A549 (cell line): ENCODE measurements around the gene LCOR. TPM values are rescaled to one million over a fixed set of nuclear protein-coding genes. Genes with fewer than 3 reads are reported as not detected.
"Not testable (repeated sequence)": the region's sequence is repeated elsewhere in the genome, so short reads cannot be mapped to it uniquely, and the experiment has no call there.

Experiments used
- ATAC-seq, 2 experiments: fragments of 200-7000 bp in 1 of 2; fragments of >200 bp in 1 of 2; cut with Nextera tagmentation in 1 of 2; cut with Tn5 transposase in 1 of 2; 3 replicates each; pipeline versions ENCODE4 v1.8.0 to v1.9.1; 2018 to 2020; ENCODE audit warnings: mild to moderate bottlenecking in 1 of 2, moderate library complexity in 1 of 2
- CTCF ChIA-PET: fragments of 300-600 bp; sonication (Branson Sonifier 250); formaldehyde crosslinking; extraction: SDS; loops from one replicate; lab custom pipeline; 2021; ENCODE audit warnings: antibody characterized with exemption, inconsistent platforms; lab: Yijun Ruan, JAX
- POLR2A ChIA-PET: fragments of 350-600 bp; formaldehyde crosslinking; extraction: SDS; loops from one replicate; lab custom pipeline; 2021; ENCODE audit warnings: antibody characterized with exemption, inconsistent platforms; lab: Yijun Ruan, JAX
- DNase-seq, 2 experiments: peaks; one replicate each; pipeline versions ENCODE4 v3.0.0 to v3.0.0-alpha.2; 2011 to 2016; ENCODE audit warnings: low read depth in 1 of 2, low spot score in 1 of 2
- FAIRE-seq: peaks from 2 replicates; lab custom pipeline; 2011; peaks lifted over from hg19 to GRCh38; lab: Jason Lieb, UNC
- H3K27ac ChIP-seq, 2 experiments: fragments of >200 bp; sonication (Bioruptor Twin); formaldehyde crosslinking; 3 replicates each; pipeline ENCODE4 v1.5.1; 2016 to 2017
- H3K4me1 ChIP-seq: fragments of >200 bp; sonication (Bioruptor Twin); formaldehyde crosslinking; 3 replicates; pipeline ENCODE4 v1.6.1; 2016
- H3K4me2 ChIP-seq: fragments of >200 bp; sonication (Bioruptor Twin); formaldehyde crosslinking; 3 replicates; pipeline ENCODE4 v1.6.1; 2016
- H3K4me3 ChIP-seq: fragments of >200 bp; sonication (Bioruptor Twin); formaldehyde crosslinking; 3 replicates; pipeline ENCODE4 v1.5.1; 2016
- H3K9me3 ChIP-seq: fragments of >200 bp; sonication (Bioruptor Twin); formaldehyde crosslinking; 3 replicates; pipeline ENCODE4 v1.6.1; 2016
- CBX2 ChIP-seq: fragments of 200-600 bp; sonication (generic); IDR thresholded peaks from 2 replicates; pipeline ENCODE4 v1.6.1; 2016; ENCODE audit warnings: low read depth, mild to moderate bottlenecking, borderline replicate concordance
- CHD4 ChIP-seq: fragments of 200-600 bp; sonication (generic); IDR thresholded peaks from 2 replicates; pipeline ENCODE4 v1.6.1; 2016; ENCODE audit warnings: antibody characterized with exemption, mild to moderate bottlenecking, borderline replicate concordance
- EP300 ChIP-seq, 2 experiments: fragments of >200 bp; sonication (Bioruptor Twin); formaldehyde crosslinking; IDR thresholded peaks; 2 replicates in 1 of 2; 3 replicates in 1 of 2; pipeline ENCODE4 v1.6.1; 2016 to 2017
- FOSB ChIP-seq: fragments of 250-450 bp; sonication (Bioruptor Pico); IDR thresholded peaks from 2 replicates; pipeline ENCODE4 v1.5.0; 2020; ENCODE audit warnings: mild to moderate bottlenecking, moderate library complexity
- FOSL2 ChIP-seq, 2 experiments: fragments of 450-650 bp in 1 of 2; fragments of >200 bp in 1 of 2; sonication (Bioruptor Twin) in 1 of 2; formaldehyde crosslinking; IDR thresholded peaks; 2 replicates each; pipeline versions ENCODE4 v1.5.0 to v1.6.1; 2016 to 2020; ENCODE audit warnings: mild to moderate bottlenecking in 1 of 2, moderate library complexity in 1 of 2
- FOXS1 ChIP-seq: fragments of 250-450 bp; sonication (Bioruptor Pico); IDR thresholded peaks from 2 replicates; pipeline ENCODE4 v1.5.0; 2020; ENCODE audit warnings: mild to moderate bottlenecking, moderate library complexity
- HEYL ChIP-seq: fragments of 250-450 bp; sonication (Bioruptor Pico); IDR thresholded peaks from 2 replicates; pipeline ENCODE4 v1.8.0; 2021; ENCODE audit warnings: mild to moderate bottlenecking, moderate library complexity
- HOXB5 ChIP-seq: fragments of 250-450 bp; sonication (Bioruptor Pico); IDR thresholded peaks from 2 replicates; pipeline ENCODE4 v1.5.0; 2020; ENCODE audit warnings: mild to moderate bottlenecking, moderate library complexity
- JUN ChIP-seq, 2 experiments: fragments of >200 bp; sonication (Bioruptor Twin); formaldehyde crosslinking; IDR thresholded peaks; 2 replicates in 1 of 2; 3 replicates in 1 of 2; pipeline ENCODE4 v1.6.1; 2016 to 2017
- KDM1A ChIP-seq: fragments of 200-600 bp; sonication (generic); IDR thresholded peaks from 2 replicates; pipeline ENCODE4 v1.6.1; 2016; ENCODE audit warnings: low read depth, mild to moderate bottlenecking
- MAZ ChIP-seq: fragments of 150-350 bp; IDR thresholded peaks from 2 replicates; pipeline ENCODE4 v1.6.1; 2014; ENCODE audit warnings: antibody characterized with exemption, low read depth, low read length, borderline replicate concordance
- NFE2L2 ChIP-seq: fragments of 150-350 bp; conservative IDR thresholded peaks from 2 replicates; pipeline ENCODE4 v1.6.1; 2014; ENCODE audit warnings: low read length
- NPAS2 ChIP-seq: fragments of 250-450 bp; sonication (Bioruptor Pico); IDR thresholded peaks from 2 replicates; pipeline ENCODE4 v1.8.0; 2022; ENCODE audit warnings: mild to moderate bottlenecking, moderate library complexity, borderline replicate concordance
- POLR2A ChIP-seq: IDR thresholded peaks from 2 replicates; pipeline ENCODE4 v1.6.1; 2012; ENCODE audit warnings: mild to moderate bottlenecking, low read length
- POLR2AphosphoS2 ChIP-seq: conservative IDR thresholded peaks from 2 replicates; pipeline ENCODE4 v1.6.1; 2012; ENCODE audit warnings: low read length, improper control_type of control experiment, inconsistent platforms
- RAD21 ChIP-seq, 2 experiments: fragments of >200 bp in 1 of 2; sonication (Bioruptor Twin) in 1 of 2; formaldehyde crosslinking in 1 of 2; IDR thresholded peaks in 1 of 2; conservative IDR thresholded peaks in 1 of 2; 2 replicates in 1 of 2; 3 replicates in 1 of 2; pipeline ENCODE4 v1.6.1; 2012 to 2018; ENCODE audit warnings: inconsistent platforms in 1 of 2
- RCOR1 ChIP-seq: fragments of 150-350 bp; IDR thresholded peaks from 2 replicates; pipeline ENCODE4 v1.6.1; 2014; ENCODE audit warnings: antibody characterized with exemption, low read length, low read depth
- RNF2 ChIP-seq: fragments of 200-600 bp; sonication (generic); IDR thresholded peaks from 2 replicates; pipeline ENCODE4 v1.6.1; 2016; ENCODE audit warnings: low read depth, mild to moderate bottlenecking, antibody characterized with exemption, moderate library complexity, borderline replicate concordance
- TFCP2L1 ChIP-seq: fragments of 250-450 bp; sonication (Bioruptor Pico); IDR thresholded peaks from 2 replicates; pipeline ENCODE4 v1.5.0; 2021; ENCODE audit warnings: mild to moderate bottlenecking
- ZC3H11A ChIP-seq: fragments of 450-650 bp; IDR thresholded peaks from 2 replicates; pipeline ENCODE4 v1.6.1; 2014; ENCODE audit warnings: antibody characterized with exemption, mild to moderate bottlenecking
- ZNF302 ChIP-seq: fragments of 250-450 bp; sonication (Bioruptor Pico); IDR thresholded peaks from 2 replicates; pipeline ENCODE4 v1.9.0; 2021; ENCODE audit warnings: inconsistent platforms, mild to moderate bottlenecking, moderate library complexity
- WGBS: methylation state at CpG from one replicate; pipeline ENCODE4 v1.1.6; 2017; ENCODE audit errors: missing lambda C conversion rate; 5-methylcytosine and 5-hydroxymethylcytosine counted together
- polyA plus RNA-seq, 4 experiments: library from polyadenylated mRNA; depleted of rRNA in 3 of 4; stranded (reverse); fragments of >200 nt; fragmentation: RNase III in 1 of 4; extraction: RNeasy Plus Mini Kit Qiagen cat#74134 plus additional on column Dnase treatment in 1 of 4; gene quantifications; 2 replicates in 3 of 4; 3 replicates in 1 of 4; pipeline ENCODE4 v1.2.3, GENCODE V29; 2011 to 2017
- TF ChIP-seq, protein P1 (sequence below): fragments of 200-600 bp; sonication (generic); IDR thresholded peaks from 2 replicates; pipeline ENCODE4 v1.6.1; 2016; ENCODE audit warnings: antibody characterized with exemption, mild to moderate bottlenecking, moderate library complexity
- TF ChIP-seq, protein P2 (sequence below): fragments of 450-650 bp; IDR thresholded peaks from 2 replicates; pipeline ENCODE4 v1.6.1; 2014; ENCODE audit warnings: antibody characterized with exemption

Gene LCOR
- polyA plus RNA-seq, 2 of the 4 experiments (the other 2 are of a cell fraction), result 4.8 to 17.6 TPM

DNA sequence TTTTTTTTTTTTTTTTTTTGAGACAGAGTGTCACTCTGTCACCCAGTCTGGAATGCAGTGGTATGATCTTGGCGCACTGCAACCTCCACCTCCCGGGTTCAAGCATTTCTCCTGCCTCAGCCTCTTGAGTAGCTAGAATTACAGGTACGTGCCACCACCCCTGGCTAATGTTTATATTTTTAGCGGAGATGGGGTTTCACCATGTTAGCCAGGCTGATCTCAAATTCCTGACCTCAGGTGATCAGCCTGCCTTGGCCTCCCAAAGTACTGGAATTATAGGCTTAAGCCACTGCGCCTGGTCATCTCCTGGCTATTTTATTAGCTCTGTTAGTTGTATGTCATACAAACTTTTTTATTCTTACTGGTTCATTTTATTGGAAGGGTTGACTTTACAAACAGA, 103.0 kb downstream of the LCOR start (continued):
- no peak for TF ChIP-seq POLR2AphosphoS2

DNA sequence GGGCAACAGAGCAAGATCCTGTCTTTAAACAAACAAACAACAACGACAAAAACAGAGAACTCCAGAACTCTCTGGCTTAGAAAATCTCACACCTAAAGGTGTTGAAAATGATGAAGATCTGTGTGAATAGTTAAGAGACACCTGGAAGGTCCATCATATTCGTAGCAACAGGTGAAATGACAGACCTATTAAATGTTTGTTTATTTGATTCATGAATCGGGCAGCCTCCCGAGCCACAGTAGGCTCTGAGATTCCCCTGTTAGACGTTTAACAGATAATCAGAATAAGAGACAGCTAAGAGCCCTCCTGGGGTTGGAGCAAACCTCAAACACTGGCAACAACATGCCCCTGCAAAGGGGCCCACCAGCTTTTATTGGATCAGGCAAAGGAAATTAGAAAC, 103.7 kb downstream of the LCOR start:
- H3K27ac ChIP-seq, result no peak overlapping the region
- TF ChIP-seq FOSL2 (IDR thresholded peaks at IDR 0.05), result no peak
- no peak for TF ChIP-seq FOSL2 (CRISPR knock-in tag; IDR thresholded peaks at IDR 0.05)
- no peak for TF ChIP-seq ZC3H11A
- no peak for TF ChIP-seq NFE2L2
- no peak for TF ChIP-seq TFCP2L1 (CRISPR knock-in tag)
- no peak for TF ChIP-seq EP300 (IDR thresholded peaks at IDR 0.05)
- TF ChIP-seq CBX2, result no peak
- TF ChIP-seq MAZ, result no peak
- no peak for TF ChIP-seq RNF2
- TF ChIP-seq, all 56 proteins: peak for 0
- no peak overlapping the region for H3K4me2 ChIP-seq
- H3K4me3 ChIP-seq, result no peak overlapping the region
- ChIA-PET POLR2A (no interaction called here), CTCF (no interaction called here)
- 85% methylated on average over 5 of the region's 5 CpGs for WGBS
- DNase-seq (no peak), ATAC-seq (no peak), FAIRE-seq (no peak)
- H3K9me3 ChIP-seq, result no peaks in the 10 kb centered on the region
- H3K4me1 ChIP-seq, result no peaks in the 10 kb centered on the region

DNA sequence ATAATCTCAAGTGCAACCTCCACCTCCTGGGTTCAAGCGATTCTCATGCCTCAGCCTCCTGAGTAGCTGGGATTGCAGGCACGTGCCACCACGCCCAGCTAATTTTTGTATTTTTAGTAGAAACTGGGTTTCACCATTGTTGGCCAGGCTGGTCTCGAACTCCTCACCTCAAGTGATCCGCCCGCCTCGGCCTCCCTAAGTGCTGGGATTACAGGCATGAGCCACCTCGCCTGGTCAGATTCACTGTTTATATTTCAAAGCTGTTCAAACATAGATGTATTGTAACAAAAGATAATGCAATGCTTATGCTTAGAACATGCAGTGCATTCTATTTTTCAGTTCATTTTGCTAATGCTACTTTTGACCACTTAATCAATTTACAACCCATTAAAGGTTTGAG, 111.1 kb downstream of the LCOR start:
- FAIRE-seq, DNase-seq, H3K4me2 ChIP-seq, ATAC-seq, H3K4me3 ChIP-seq, POLR2A ChIA-PET, H3K9me3 ChIP-seq, H3K27ac ChIP-seq: not testable (repeated sequence)
- CTCF ChIA-PET, result interaction anchor here (1.3 to 1.4 kb wide), 2 partner anchors 14 to 94 kb away, joined by 3 to 4 read pairs; no protein-coding TSS in a partner anchor
- H3K4me1 ChIP-seq, result peaks cover 11% of the 10 kb centered on the region
- WGBS, result 77% methylated on average over 8 of the region's 8 CpGs

DNA sequence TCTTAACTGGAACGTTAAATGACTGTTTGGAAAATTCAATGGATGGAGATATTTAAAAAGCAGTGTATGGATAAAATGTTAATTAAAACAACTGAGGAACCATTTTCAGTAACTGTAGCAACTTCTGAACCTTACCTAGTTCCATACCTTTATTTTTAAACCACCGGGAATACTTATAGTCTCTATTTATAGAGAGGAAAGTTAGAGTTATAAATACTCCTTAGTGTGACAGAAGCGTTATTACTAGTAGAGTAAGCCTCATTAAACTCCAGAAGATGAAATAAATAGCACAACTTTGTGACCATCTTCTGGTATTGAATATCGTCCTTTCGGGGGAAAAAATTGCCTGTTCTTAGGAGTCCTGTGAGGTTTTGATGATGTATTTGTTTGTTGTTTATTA, 114.9 kb downstream of the LCOR start:
- WGBS, result 82% methylated on average over 5 of the region's 5 CpGs
- no peaks in the 10 kb centered on the region for H3K9me3 ChIP-seq
- POLR2A ChIA-PET, result no interaction called here
- no peak overlapping the region for H3K27ac ChIP-seq
- CTCF ChIA-PET, result no interaction called here
- peaks cover 11% of the 10 kb centered on the region for H3K4me1 ChIP-seq
- ATAC-seq (no peak), DNase-seq (no peak), FAIRE-seq (no peak)
- H3K4me2 ChIP-seq, result no peak overlapping the region
- TF ChIP-seq ZNF302 (no peak), JUN (IDR thresholded peaks at IDR 0.05) (no peak), RCOR1 (no peak), FOXS1 (CRISPR knock-in tag) (no peak), NPAS2 (CRISPR knock-in tag) (no peak), KDM1A (no peak), RAD21 (conservative IDR thresholded peaks at IDR 0.05 in 1 of 2, IDR thresholded peaks at IDR 0.05 in 1 of 2) (no peak), POLR2A (no peak), CHD4 (no peak), FOSB (CRISPR knock-in tag) (no peak), RNF2 (no peak), HEYL (CRISPR knock-in tag) (no peak), HOXB5 (CRISPR knock-in tag) (no peak)
- TF ChIP-seq, protein P1, sequence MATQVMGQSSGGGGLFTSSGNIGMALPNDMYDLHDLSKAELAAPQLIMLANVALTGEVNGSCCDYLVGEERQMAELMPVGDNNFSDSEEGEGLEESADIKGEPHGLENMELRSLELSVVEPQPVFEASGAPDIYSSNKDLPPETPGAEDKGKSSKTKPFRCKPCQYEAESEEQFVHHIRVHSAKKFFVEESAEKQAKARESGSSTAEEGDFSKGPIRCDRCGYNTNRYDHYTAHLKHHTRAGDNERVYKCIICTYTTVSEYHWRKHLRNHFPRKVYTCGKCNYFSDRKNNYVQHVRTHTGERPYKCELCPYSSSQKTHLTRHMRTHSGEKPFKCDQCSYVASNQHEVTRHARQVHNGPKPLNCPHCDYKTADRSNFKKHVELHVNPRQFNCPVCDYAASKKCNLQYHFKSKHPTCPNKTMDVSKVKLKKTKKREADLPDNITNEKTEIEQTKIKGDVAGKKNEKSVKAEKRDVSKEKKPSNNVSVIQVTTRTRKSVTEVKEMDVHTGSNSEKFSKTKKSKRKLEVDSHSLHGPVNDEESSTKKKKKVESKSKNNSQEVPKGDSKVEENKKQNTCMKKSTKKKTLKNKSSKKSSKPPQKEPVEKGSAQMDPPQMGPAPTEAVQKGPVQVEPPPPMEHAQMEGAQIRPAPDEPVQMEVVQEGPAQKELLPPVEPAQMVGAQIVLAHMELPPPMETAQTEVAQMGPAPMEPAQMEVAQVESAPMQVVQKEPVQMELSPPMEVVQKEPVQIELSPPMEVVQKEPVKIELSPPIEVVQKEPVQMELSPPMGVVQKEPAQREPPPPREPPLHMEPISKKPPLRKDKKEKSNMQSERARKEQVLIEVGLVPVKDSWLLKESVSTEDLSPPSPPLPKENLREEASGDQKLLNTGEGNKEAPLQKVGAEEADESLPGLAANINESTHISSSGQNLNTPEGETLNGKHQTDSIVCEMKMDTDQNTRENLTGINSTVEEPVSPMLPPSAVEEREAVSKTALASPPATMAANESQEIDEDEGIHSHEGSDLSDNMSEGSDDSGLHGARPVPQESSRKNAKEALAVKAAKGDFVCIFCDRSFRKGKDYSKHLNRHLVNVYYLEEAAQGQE, result no peak
- TF ChIP-seq, protein P2, sequence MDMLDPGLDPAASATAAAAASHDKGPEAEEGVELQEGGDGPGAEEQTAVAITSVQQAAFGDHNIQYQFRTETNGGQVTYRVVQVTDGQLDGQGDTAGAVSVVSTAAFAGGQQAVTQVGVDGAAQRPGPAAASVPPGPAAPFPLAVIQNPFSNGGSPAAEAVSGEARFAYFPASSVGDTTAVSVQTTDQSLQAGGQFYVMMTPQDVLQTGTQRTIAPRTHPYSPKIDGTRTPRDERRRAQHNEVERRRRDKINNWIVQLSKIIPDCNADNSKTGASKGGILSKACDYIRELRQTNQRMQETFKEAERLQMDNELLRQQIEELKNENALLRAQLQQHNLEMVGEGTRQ, result no peak
- no peak overlapping the region for H3K4me3 ChIP-seq
